Stomach (tissue), 4 donors: ENCODE measurements around the gene FANCE.

Experiments
- EP300 ChIP-seq: sonication (generic); formaldehyde crosslinking; IDR thresholded peaks from one replicate; pipeline ENCODE4 v1.6.1; 2017; ENCODE audit warnings: antibody characterized with exemption
- POLR2A ChIP-seq, 4 donors: fragments of 450-650 bp; IDR thresholded peaks; one replicate each; pipeline ENCODE4 v1.6.1; 2016; ENCODE audit warnings: antibody characterized with exemption in 4 of 4, control low read depth in 2 of 4, mild to moderate bottlenecking in 1 of 4, moderate library complexity in 1 of 4
- POLR2AphosphoS5 ChIP-seq, 3 donors: sonication (generic); formaldehyde crosslinking; IDR thresholded peaks; one replicate each; pipeline ENCODE4 v1.6.1; 2016; ENCODE audit warnings: antibody characterized with exemption in 3 of 3
- TF ChIP-seq, protein P1 (sequence below), 7 experiments: fragments of 450-650 bp in 4 of 7; fragments of 200-600 bp in 3 of 7; sonication (generic) in 3 of 7; IDR thresholded peaks; one replicate each; pipeline ENCODE4 v1.5.1; 2016 to 2019; ENCODE audit warnings: antibody characterized with exemption in 7 of 7, control low read depth in 2 of 7, mild to moderate bottlenecking in 1 of 7

DNA sequence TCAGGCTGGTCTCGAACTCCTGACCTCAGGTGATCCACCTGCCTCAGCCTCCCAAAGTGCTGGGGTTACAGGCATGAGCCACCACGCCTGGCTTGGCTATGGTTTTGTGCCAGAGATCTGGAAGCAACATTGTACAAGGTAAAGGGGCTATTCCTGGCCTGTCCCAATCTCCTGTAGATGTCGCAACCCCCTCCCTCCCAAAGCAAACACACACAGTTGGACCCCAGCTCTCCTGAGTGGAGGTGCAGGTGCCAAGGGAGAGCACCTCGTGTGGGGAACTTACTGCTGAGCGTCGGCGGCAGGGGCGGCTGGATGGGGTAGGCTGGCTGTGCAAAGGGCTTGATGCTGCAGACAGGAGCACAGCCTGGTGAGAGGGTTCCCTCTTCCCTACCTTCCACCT is 24.9 kb downstream of the FANCE start:
- TF ChIP-seq, protein P1, sequence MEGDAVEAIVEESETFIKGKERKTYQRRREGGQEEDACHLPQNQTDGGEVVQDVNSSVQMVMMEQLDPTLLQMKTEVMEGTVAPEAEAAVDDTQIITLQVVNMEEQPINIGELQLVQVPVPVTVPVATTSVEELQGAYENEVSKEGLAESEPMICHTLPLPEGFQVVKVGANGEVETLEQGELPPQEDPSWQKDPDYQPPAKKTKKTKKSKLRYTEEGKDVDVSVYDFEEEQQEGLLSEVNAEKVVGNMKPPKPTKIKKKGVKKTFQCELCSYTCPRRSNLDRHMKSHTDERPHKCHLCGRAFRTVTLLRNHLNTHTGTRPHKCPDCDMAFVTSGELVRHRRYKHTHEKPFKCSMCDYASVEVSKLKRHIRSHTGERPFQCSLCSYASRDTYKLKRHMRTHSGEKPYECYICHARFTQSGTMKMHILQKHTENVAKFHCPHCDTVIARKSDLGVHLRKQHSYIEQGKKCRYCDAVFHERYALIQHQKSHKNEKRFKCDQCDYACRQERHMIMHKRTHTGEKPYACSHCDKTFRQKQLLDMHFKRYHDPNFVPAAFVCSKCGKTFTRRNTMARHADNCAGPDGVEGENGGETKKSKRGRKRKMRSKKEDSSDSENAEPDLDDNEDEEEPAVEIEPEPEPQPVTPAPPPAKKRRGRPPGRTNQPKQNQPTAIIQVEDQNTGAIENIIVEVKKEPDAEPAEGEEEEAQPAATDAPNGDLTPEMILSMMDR (IDR thresholded peaks at IDR 0.05): no peak
- TF ChIP-seq EP300 (no peak), POLR2A (IDR thresholded peaks at IDR 0.05) (no peak), POLR2AphosphoS5 (IDR thresholded peaks at IDR 0.05) (no peak)
